ENCODE results near the gene PXMP4.

DNA sequence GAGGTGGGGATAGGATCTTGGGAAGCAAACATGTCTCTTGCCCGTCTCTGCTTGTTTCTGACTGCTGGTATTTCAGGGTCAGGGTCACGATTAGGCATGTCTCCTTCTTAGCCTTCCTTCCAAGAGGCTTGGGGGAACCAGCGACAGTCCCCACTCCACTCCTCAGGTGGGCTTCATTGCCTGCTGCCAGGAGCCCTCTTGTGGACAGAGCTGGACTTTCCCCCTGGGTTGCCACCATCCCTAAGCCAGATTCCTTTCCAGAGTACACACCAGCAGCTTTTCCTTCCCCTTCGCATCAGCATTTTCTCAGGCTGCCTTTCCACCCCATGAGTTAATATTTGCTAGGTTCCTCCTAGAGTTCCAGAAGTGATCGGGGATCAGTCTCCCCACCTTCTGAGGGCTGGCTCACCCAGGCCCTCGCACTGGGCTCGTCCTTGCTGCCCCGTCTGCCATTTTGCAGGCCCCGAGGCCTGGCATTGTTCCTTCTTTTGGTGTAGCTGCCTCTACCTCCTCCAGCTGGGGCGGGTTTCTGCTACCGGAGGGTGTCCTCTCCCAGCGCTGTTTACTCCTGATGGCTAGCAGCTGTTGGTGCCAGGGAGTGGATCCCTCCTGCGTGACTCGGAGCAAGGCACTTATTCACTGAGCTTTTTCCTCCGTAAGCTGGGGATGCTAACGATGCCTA, 66.8 kb downstream of the PXMP4 start:
- no peak for TF ChIP-seq POLR2A (IDR thresholded peaks at IDR 0.05)
- peak; percentile 64 to 71 (median 66) for TF ChIP-seq CTCF (IDR thresholded peaks at IDR 0.05)

Measured in esophagus squamous epithelium (tissue), 4 donors.